K562 (cell line): ENCODE measurements around the gene LRP1B. TPM values are rescaled to one million over a fixed set of nuclear protein-coding genes. Genes with fewer than 3 reads are reported as not detected.

Experiments
- ATAC-seq: fragments of 200-7000 bp; cut with Tn5 transposase; 3 replicates; pipeline ENCODE4 v1.9.1; 2020; ENCODE audit warnings: moderate library complexity
- BruUV-seq: library from RNA; stranded (reverse); fragments of 400-500 nt; replicated peaks from 2 replicates; lab custom pipeline; 2021; lab: Mats Ljungman, UMichigan
- CTCF ChIA-PET: fragments of 300-600 bp; formaldehyde crosslinking; extraction: SDS; loops from one replicate; lab custom pipeline; 2021; ENCODE audit warnings: low intra/inter-chr PET ratio; lab: Yijun Ruan, JAX
- POLR2A ChIA-PET: fragments of 300-600, 350-650 bp; sonication (Branson Sonifier 250); formaldehyde crosslinking; extraction: SDS; loops from one replicate; lab custom pipeline; 2021; ENCODE audit warnings: antibody characterized with exemption, inconsistent platforms; lab: Yijun Ruan, JAX
- DNase-seq, 4 experiments: peaks; one replicate each; pipeline versions ENCODE4 v3.0.0 to v3.0.0-alpha.2; 2011 to 2018; ENCODE audit warnings: low spot score in 3 of 4, mixed read lengths in 3 of 4; ENCODE audit errors: extremely low read depth in 1 of 4
- FAIRE-seq: peaks from 2 replicates; lab custom pipeline; 2011; peaks lifted over from hg19 to GRCh38; lab: Jason Lieb, UNC
- H2AFZ ChIP-seq: 2 replicates; pipeline ENCODE4 v1.6.0; 2011; ENCODE audit warnings: low read depth, low read length, control low read depth, inconsistent platforms
- H3K27ac ChIP-seq: fragments of 200-600 bp; 3 replicates; pipeline ENCODE4 v1.8.0; 2011; ENCODE audit warnings: low read depth, mild to moderate bottlenecking, control low read depth, inconsistent platforms, low read length, moderate library complexity, mixed read lengths; ENCODE audit errors: extremely low read depth
- H3K27me3 ChIP-seq, 2 experiments: fragments of 300-600 bp in 1 of 2; 2 replicates in 1 of 2; 3 replicates in 1 of 2; pipeline versions ENCODE4 v1.6.0 to v1.8.0; 2011; ENCODE audit warnings: inconsistent platforms in 2 of 2, low read length in 2 of 2, mild to moderate bottlenecking in 1 of 2, mixed read lengths in 1 of 2, moderate library complexity in 1 of 2; ENCODE audit not compliant: control insufficient read depth in 2 of 2, insufficient read depth in 2 of 2
- H3K36me3 ChIP-seq: fragments of 300-600 bp; 3 replicates; pipeline ENCODE4 v1.8.0; 2011; ENCODE audit warnings: mild to moderate bottlenecking, low read length, inconsistent platforms; ENCODE audit not compliant: control insufficient read depth, insufficient read depth
- H3K4me1 ChIP-seq, 2 experiments: fragments of 200-600 bp in 1 of 2; replicated peaks in 1 of 2; 2 replicates in 1 of 2; 3 replicates in 1 of 2; pipeline versions ENCODE4 v1.5.1 to v1.8.0; 2011; ENCODE audit warnings: inconsistent platforms in 2 of 2, low read length in 2 of 2, mild to moderate bottlenecking in 1 of 2, mixed read lengths in 1 of 2, moderate library complexity in 1 of 2; ENCODE audit not compliant: control insufficient read depth in 2 of 2, insufficient read depth in 2 of 2
- H3K4me2 ChIP-seq: 2 replicates; pipeline ENCODE4 v1.6.1; 2011; ENCODE audit warnings: low read length, control low read depth, inconsistent platforms, mixed read lengths; ENCODE audit not compliant: insufficient read depth
- H3K4me3 ChIP-seq: fragments of 200-600 bp; sonication (generic), shearing (Covaris generic); 2 replicates; pipeline ENCODE4 v1.5.1; 2016; ENCODE audit warnings: control low read depth, inconsistent platforms
- H3K79me2 ChIP-seq: fragments of 200-600 bp; 3 replicates; pipeline ENCODE4 v1.8.0; 2011; ENCODE audit warnings: low read length, inconsistent platforms; ENCODE audit not compliant: control insufficient read depth, insufficient read depth
- H3K9ac ChIP-seq, 2 experiments: 2 replicates each; pipeline versions ENCODE4 v1.6.0 to v1.6.1; 2011; ENCODE audit warnings: low read depth in 2 of 2, low read length in 2 of 2, control low read depth in 1 of 2, inconsistent platforms in 1 of 2, mild to moderate bottlenecking in 1 of 2, mixed read lengths in 1 of 2; ENCODE audit not compliant: insufficient read depth in 1 of 2
- H3K9me1 ChIP-seq: one replicate; pipeline ENCODE4 v1.6.0; 2011; ENCODE audit warnings: inconsistent platforms, mild to moderate bottlenecking, low read length, moderate library complexity; ENCODE audit not compliant: control insufficient read depth, insufficient read depth
- H3K9me3 ChIP-seq: replicated peaks from 2 replicates; pipeline ENCODE4 v1.5.1; 2011; ENCODE audit warnings: low read depth, low read length, inconsistent platforms; ENCODE audit not compliant: control insufficient read depth, insufficient read depth
- H4K20me1 ChIP-seq: replicated peaks from 2 replicates; pipeline ENCODE4 v1.6.1; 2011; ENCODE audit warnings: low read length, inconsistent platforms, mixed read lengths; ENCODE audit not compliant: control insufficient read depth, insufficient read depth
- CREB1 ChIP-seq, 2 experiments: sonication (generic) in 1 of 2; formaldehyde crosslinking in 1 of 2; IDR thresholded peaks; 2 replicates each; pipeline versions ENCODE4 v1.6.1 to v1.8.0; 2012 to 2022; ENCODE audit warnings: inconsistent platforms in 1 of 2, mild to moderate bottlenecking in 1 of 2, missing genetic modification reagents in 1 of 2, moderate library complexity in 1 of 2
- ETV5 ChIP-seq: sonication (generic); formaldehyde crosslinking; IDR thresholded peaks from 2 replicates; pipeline ENCODE4 v1.4.0; 2020; ENCODE audit warnings: low read depth, mild to moderate bottlenecking, missing genetic modification reagents
- EWSR1 ChIP-seq: fragments of 450-650 bp; IDR thresholded peaks from 2 replicates; pipeline ENCODE4 v1.6.1; 2018; ENCODE audit warnings: borderline replicate concordance, mild to moderate bottlenecking, low read depth, moderate library complexity; ENCODE audit not compliant: partially characterized antibody
- FOXM1 ChIP-seq, 2 experiments: fragments of 450-650 bp in 1 of 2; sonication (generic) in 1 of 2; formaldehyde crosslinking in 1 of 2; IDR thresholded peaks; 2 replicates each; pipeline versions ENCODE4 v1.6.1 to v1.9.0; 2017 to 2022; ENCODE audit warnings: low read depth in 2 of 2, mild to moderate bottlenecking in 2 of 2, missing genetic modification reagents in 1 of 2, moderate library complexity in 1 of 2
- GABPB2 ChIP-seq: fragments of 250-450 bp; sonication (Bioruptor Pico); conservative IDR thresholded peaks from 2 replicates; pipeline ENCODE4 v1.5.1; 2021; ENCODE audit warnings: mild to moderate bottlenecking
- ILF3 ChIP-seq: fragments of 450-650 bp; IDR thresholded peaks from 2 replicates; pipeline ENCODE4 v1.6.1; 2018; ENCODE audit warnings: antibody characterized with exemption, mild to moderate bottlenecking, moderate library complexity, borderline replicate concordance
- ZNF253 ChIP-seq: fragments of 250-450 bp; sonication (Bioruptor Pico); conservative IDR thresholded peaks from 2 replicates; pipeline ENCODE4 v1.6.1; 2021; ENCODE audit warnings: mild to moderate bottlenecking
- ZNF3 ChIP-seq: fragments of 250-450 bp; sonication (Bioruptor Pico); IDR thresholded peaks from 2 replicates; pipeline ENCODE4 v1.5.0; 2021; ENCODE audit warnings: mild to moderate bottlenecking, moderate library complexity
- ZNF311 ChIP-seq: fragments of 250-450 bp; sonication (Bioruptor Pico); IDR thresholded peaks from 2 replicates; pipeline ENCODE4 v1.4.0; 2020; ENCODE audit warnings: mild to moderate bottlenecking, moderate library complexity
- WGBS: fragments of 100-300 bp; shearing (Covaris generic); methylation state at CpG from one replicate; pipeline ENCODE4 v1.1.6; 2016; ENCODE audit warnings: low coverage, mixed read lengths; ENCODE audit not compliant: insufficient coverage; ENCODE audit errors: missing lambda C conversion rate; 5-methylcytosine and 5-hydroxymethylcytosine counted together
- in situ Hi-C: fragments of 300-500 bp; cut with MboI; formaldehyde crosslinking; loops from 4 replicates; pipeline ENCODE4 v1.15.0; 2018; ENCODE audit warnings: inconsistent platforms, mixed read lengths
- intact Hi-C: fragments of 100-400 bp; cut with micrococcal nuclease; formaldehyde crosslinking; loops from 2 replicates; pipeline ENCODE4 v1.14.2; 2022
- polyA plus RNA-seq, 8 experiments: library from polyadenylated mRNA; depleted of rRNA in 4 of 8; stranded (reverse) in 5 of 8; unstranded in 3 of 8; fragments of >200 nt; fragmentation: Nextera tagmentation in 2 of 8; fragmentation: Illumina TruSeq in 1 of 8; extraction: Ambion mirVana in 2 of 8; extraction: Trizol in 1 of 8; gene quantifications; 2 replicates each; pipeline versions ENCODE4 v1.2.1 to v1.2.3, GENCODE V29; 2011 to 2014; ENCODE audit warnings: inconsistent platforms in 1 of 8, missing spikeins in 1 of 8
- total RNA-seq, 7 experiments: library from RNA; depleted of rRNA in 6 of 7; stranded (reverse); fragments of >200 nt in 6 of 7; fragmentation: Illumina TruSeq in 2 of 7; extraction: Trizol in 2 of 7; gene quantifications; 2 replicates each; pipeline versions ENCODE4 v1.2.1 to v1.2.3, GENCODE V29; 2011 to 2021; ENCODE audit warnings: low replicate concordance in 1 of 7
- TF ChIP-seq, protein P1 (sequence below), 2 experiments: IDR thresholded peaks; 2 replicates each; pipeline ENCODE4 v1.6.1; 2012; ENCODE audit warnings: improper control_type of control experiment in 2 of 2, low read depth in 2 of 2, low read length in 2 of 2, borderline replicate concordance in 1 of 2
- TF ChIP-seq, protein P2 (sequence below): sonication (generic); formaldehyde crosslinking; IDR thresholded peaks from 2 replicates; pipeline ENCODE4 v1.8.1; 2022; ENCODE audit warnings: missing genetic modification reagents

LRP1B gene
- total and polyA plus RNA-seq, 9 of the 15 experiments (the other 6 are each of a cell fraction or from before 2014, with no cell fraction given), result not detected

- Histone ChIP-seq H3K4me2 (no peak overlapping the region), H3K36me3 (no peaks in the 10 kb centered on the region), H3K9ac (no peak overlapping the region), H3K9me3 (no peaks in the 10 kb centered on the region), H3K27me3 (no peaks in the 10 kb centered on the region), H3K27ac (no peak overlapping the region), H2AFZ (no peak overlapping the region), H3K9me1 (no peaks in the 10 kb centered on the region), H4K20me1 (no peaks in the 10 kb centered on the region), H3K4me3 (no peak overlapping the region), H3K79me2 (no peaks in the 10 kb centered on the region), H3K4me1 (no peaks in the 10 kb centered on the region)
- ChIA-PET POLR2A (no interaction called here), CTCF (no interaction called here)
- no peak for DNase-seq
- TF ChIP-seq GABPB2 (CRISPR knock-in tag) (no peak), CREB1 (IDR thresholded peaks at IDR 0.05) (no peak), CREB1 (CRISPR knock-in tag; IDR thresholded peaks at IDR 0.05) (no peak), ETV5 (CRISPR knock-in tag) (no peak), ZNF253 (CRISPR knock-in tag) (no peak), FOXM1 (IDR thresholded peaks at IDR 0.05; ENCODE audit: low read depth) (no peak), FOXM1 (CRISPR knock-in tag; IDR thresholded peaks at IDR 0.05; ENCODE audit: low read depth) (no peak), EWSR1 (no peak), ZNF311 (CRISPR knock-in tag) (no peak), ILF3 (no peak), ZNF3 (CRISPR knock-in tag) (no peak)
- TF ChIP-seq, protein P1, sequence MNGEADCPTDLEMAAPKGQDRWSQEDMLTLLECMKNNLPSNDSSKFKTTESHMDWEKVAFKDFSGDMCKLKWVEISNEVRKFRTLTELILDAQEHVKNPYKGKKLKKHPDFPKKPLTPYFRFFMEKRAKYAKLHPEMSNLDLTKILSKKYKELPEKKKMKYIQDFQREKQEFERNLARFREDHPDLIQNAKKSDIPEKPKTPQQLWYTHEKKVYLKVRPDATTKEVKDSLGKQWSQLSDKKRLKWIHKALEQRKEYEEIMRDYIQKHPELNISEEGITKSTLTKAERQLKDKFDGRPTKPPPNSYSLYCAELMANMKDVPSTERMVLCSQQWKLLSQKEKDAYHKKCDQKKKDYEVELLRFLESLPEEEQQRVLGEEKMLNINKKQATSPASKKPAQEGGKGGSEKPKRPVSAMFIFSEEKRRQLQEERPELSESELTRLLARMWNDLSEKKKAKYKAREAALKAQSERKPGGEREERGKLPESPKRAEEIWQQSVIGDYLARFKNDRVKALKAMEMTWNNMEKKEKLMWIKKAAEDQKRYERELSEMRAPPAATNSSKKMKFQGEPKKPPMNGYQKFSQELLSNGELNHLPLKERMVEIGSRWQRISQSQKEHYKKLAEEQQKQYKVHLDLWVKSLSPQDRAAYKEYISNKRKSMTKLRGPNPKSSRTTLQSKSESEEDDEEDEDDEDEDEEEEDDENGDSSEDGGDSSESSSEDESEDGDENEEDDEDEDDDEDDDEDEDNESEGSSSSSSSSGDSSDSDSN (IDR thresholded peaks at IDR 0.05; ENCODE audit: borderline replicate concordance in 1 of 2, low read depth in 2 of 2, low read length in 2 of 2), result no peak
- TF ChIP-seq, protein P2, sequence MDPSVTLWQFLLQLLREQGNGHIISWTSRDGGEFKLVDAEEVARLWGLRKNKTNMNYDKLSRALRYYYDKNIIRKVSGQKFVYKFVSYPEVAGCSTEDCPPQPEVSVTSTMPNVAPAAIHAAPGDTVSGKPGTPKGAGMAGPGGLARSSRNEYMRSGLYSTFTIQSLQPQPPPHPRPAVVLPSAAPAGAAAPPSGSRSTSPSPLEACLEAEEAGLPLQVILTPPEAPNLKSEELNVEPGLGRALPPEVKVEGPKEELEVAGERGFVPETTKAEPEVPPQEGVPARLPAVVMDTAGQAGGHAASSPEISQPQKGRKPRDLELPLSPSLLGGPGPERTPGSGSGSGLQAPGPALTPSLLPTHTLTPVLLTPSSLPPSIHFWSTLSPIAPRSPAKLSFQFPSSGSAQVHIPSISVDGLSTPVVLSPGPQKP (CRISPR knock-in tag), result no peak
- in situ Hi-C loops (no loop called here), intact Hi-C loops (no loop called here)
- BruUV-seq, result no TSS peak
- no peak for FAIRE-seq
- 0% methylated on average over 3 of the region's 3 CpGs for WGBS
- no peak for ATAC-seq
Observed at GRCh38 chr2:141707486-141707885, 423.3 kb downstream of the LRP1B start.
